Inferior parietal cortex (tissue), 1 donor: ENCODE measurements around the gene CYP27B1.

Source experiments
- DNase-seq: peaks from one replicate; pipeline ENCODE4 v3.0.0-alpha.2; 2016; ENCODE audit errors: extremely low spot score

CYP27B1 gene

GRCh38 chr12:57751788-57752667, 14.8 kb downstream of the CYP27B1 start, which contains the start of gene CDK4:
Gene CDK4, minus strand, starts transcription at chr12:57752310. Its CDS starts 593 bp downstream, at chr12:57751717.
- peak; percentile 100 for DNase-seq

- DNase-seq = no peak
Measured at GRCh38 chr12:57751432-57751787, 15.5 kb downstream of the CYP27B1 start.

- no peak for DNase-seq
Measured at GRCh38 chr12:57750561-57751431, 16.1 kb downstream of the CYP27B1 start.

- DNase-seq = no peak
Measured at GRCh38 chr12:57749061-57749460, 17.8 kb downstream of the CYP27B1 start.

GRCh38 chr12:57746025-57746424, 20.9 kb downstream of the CYP27B1 start:
- no peak for DNase-seq

- DNase-seq = no peak
Measured at GRCh38 chr12:57745485-57745881, 21.4 kb downstream of the CYP27B1 start.

- peak; percentile 98 for DNase-seq
Measured at GRCh38 chr12:57744777-57745484, 21.9 kb downstream of the CYP27B1 start, which contains the start of gene TSPAN31. Gene TSPAN31, plus strand, starts transcription at chr12:57745039. Its CDS starts 116 bp downstream, at chr12:57745155.

- no peak for DNase-seq
Measured at GRCh38 chr12:57744194-57744776, 22.6 kb downstream of the CYP27B1 start.

- no peak for DNase-seq
Measured at GRCh38 chr12:57743769-57744168, 23.1 kb downstream of the CYP27B1 start.

- no peak for DNase-seq
Measured at GRCh38 chr12:57741844-57742738, 24.8 kb downstream of the CYP27B1 start.

- no peak for DNase-seq
Measured at GRCh38 chr12:57741413-57741789, 25.5 kb downstream of the CYP27B1 start.

- no peak for DNase-seq
Measured at GRCh38 chr12:57740656-57741412, 26.0 kb downstream of the CYP27B1 start.

- no peak for DNase-seq
Measured at GRCh38 chr12:57739914-57740538, 26.9 kb downstream of the CYP27B1 start.

- DNase-seq = no peak
Measured at GRCh38 chr12:57739387-57739786, 27.5 kb downstream of the CYP27B1 start.

GRCh38 chr12:57738661-57739237, 28.1 kb downstream of the CYP27B1 start, which contains the start of gene AGAP2:
Gene AGAP2, minus strand, starts transcription at chr12:57738742. Its CDS starts 496 bp downstream, at chr12:57738246.
- DNase-seq = no peak

- no peak for DNase-seq
Measured at GRCh38 chr12:57737467-57738460, 29.1 kb downstream of the CYP27B1 start.

GRCh38 chr12:57736741-57737466, 30.0 kb downstream of the CYP27B1 start:
- no peak for DNase-seq
